Mammary epithelial cell (primary cell): ENCODE results near the gene YWHAE.

ENCODE experiments used
- CTCF ChIP-seq, 2 donors: IDR thresholded peaks in 1 of 2; conservative IDR thresholded peaks in 1 of 2; 2 replicates each; pipeline ENCODE4 v1.5.1; 2011 to 2012; ENCODE audit warnings: inconsistent platforms in 2 of 2, low read length in 2 of 2, mild to moderate bottlenecking in 2 of 2, control low read depth in 1 of 2, low read depth in 1 of 2; ENCODE audit not compliant: insufficient read depth in 1 of 2; ENCODE audit errors: extremely low read depth in 1 of 2
- EZH2 ChIP-seq: IDR thresholded peaks from 2 replicates; pipeline ENCODE4 v1.6.1; 2012; ENCODE audit warnings: low read length, inconsistent platforms, borderline replicate concordance

GRCh38 chr17:1315891-1316403 is 84.1 kb downstream of the YWHAE start:
- TF ChIP-seq CTCF (conservative IDR thresholded peaks at IDR 0.05 in 1 of 2, IDR thresholded peaks at IDR 0.05 in 1 of 2; ENCODE audit: extremely low read depth in 1 of 2, insufficient read depth in 1 of 2, low read depth in 1 of 2, low read length in 2 of 2), result no peak
- no peak for TF ChIP-seq EZH2
